ENCODE data around the gene BICD1.

Gene BICD1

GRCh38 chr12:32240162-32240561, 133.5 kb downstream of the BICD1 start:
- H3K27me3 ChIP-seq (ENCODE audit: insufficient read depth, poor library complexity, severe bottlenecking) = no peaks in the 10 kb centered on the region
- no peak overlapping the region for H3K27ac ChIP-seq (replicated peaks)
- no peak for TF ChIP-seq POLR2AphosphoS5 (IDR thresholded peaks at IDR 0.05; ENCODE audit: low read depth)
- no peak for TF ChIP-seq GABPA (IDR thresholded peaks at IDR 0.05; ENCODE audit: low read depth)
- no peak for TF ChIP-seq SPI1 (IDR thresholded peaks at IDR 0.05; ENCODE audit: borderline replicate concordance, low read depth)
- no peak for DNase-seq (ENCODE audit: low read depth in 1 of 2, low spot score in 1 of 2)
- H3K4me3 ChIP-seq (replicated peaks; ENCODE audit: insufficient read depth, low read length) = no peak overlapping the region

DNA sequence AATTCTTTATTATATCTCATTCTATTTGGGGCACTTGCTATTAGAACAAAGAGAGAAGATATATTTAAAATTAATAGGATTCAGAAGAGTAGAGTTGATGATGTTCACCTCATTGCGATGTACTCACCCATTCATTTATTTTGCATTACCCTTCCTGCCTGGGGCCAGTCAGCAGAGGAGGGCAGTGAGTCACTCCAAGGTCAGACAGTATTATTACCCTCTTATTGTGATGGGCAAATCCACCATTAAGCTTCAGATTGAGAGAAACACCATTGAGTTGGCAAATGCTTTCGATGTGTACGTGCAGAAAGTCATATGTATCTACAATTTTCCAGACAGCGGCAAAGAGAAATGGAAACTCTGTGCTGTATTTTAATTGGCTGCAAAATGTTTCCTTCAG, 134.2 kb downstream of the BICD1 start:
- no peak for DNase-seq (ENCODE audit: low read depth in 1 of 2, low spot score in 1 of 2)
- no peak overlapping the region for H3K27ac ChIP-seq (replicated peaks)
- TF ChIP-seq, protein P1, sequence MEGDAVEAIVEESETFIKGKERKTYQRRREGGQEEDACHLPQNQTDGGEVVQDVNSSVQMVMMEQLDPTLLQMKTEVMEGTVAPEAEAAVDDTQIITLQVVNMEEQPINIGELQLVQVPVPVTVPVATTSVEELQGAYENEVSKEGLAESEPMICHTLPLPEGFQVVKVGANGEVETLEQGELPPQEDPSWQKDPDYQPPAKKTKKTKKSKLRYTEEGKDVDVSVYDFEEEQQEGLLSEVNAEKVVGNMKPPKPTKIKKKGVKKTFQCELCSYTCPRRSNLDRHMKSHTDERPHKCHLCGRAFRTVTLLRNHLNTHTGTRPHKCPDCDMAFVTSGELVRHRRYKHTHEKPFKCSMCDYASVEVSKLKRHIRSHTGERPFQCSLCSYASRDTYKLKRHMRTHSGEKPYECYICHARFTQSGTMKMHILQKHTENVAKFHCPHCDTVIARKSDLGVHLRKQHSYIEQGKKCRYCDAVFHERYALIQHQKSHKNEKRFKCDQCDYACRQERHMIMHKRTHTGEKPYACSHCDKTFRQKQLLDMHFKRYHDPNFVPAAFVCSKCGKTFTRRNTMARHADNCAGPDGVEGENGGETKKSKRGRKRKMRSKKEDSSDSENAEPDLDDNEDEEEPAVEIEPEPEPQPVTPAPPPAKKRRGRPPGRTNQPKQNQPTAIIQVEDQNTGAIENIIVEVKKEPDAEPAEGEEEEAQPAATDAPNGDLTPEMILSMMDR (IDR thresholded peaks at IDR 0.05; ENCODE audit: insufficient read depth, low read length) = no peak
- TF ChIP-seq, protein P2, sequence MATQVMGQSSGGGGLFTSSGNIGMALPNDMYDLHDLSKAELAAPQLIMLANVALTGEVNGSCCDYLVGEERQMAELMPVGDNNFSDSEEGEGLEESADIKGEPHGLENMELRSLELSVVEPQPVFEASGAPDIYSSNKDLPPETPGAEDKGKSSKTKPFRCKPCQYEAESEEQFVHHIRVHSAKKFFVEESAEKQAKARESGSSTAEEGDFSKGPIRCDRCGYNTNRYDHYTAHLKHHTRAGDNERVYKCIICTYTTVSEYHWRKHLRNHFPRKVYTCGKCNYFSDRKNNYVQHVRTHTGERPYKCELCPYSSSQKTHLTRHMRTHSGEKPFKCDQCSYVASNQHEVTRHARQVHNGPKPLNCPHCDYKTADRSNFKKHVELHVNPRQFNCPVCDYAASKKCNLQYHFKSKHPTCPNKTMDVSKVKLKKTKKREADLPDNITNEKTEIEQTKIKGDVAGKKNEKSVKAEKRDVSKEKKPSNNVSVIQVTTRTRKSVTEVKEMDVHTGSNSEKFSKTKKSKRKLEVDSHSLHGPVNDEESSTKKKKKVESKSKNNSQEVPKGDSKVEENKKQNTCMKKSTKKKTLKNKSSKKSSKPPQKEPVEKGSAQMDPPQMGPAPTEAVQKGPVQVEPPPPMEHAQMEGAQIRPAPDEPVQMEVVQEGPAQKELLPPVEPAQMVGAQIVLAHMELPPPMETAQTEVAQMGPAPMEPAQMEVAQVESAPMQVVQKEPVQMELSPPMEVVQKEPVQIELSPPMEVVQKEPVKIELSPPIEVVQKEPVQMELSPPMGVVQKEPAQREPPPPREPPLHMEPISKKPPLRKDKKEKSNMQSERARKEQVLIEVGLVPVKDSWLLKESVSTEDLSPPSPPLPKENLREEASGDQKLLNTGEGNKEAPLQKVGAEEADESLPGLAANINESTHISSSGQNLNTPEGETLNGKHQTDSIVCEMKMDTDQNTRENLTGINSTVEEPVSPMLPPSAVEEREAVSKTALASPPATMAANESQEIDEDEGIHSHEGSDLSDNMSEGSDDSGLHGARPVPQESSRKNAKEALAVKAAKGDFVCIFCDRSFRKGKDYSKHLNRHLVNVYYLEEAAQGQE (IDR thresholded peaks at IDR 0.05; ENCODE audit: insufficient replicate concordance, low read depth) = no peak
- TF ChIP-seq SPI1 (IDR thresholded peaks at IDR 0.05; ENCODE audit: borderline replicate concordance, low read depth) (no peak), GABPA (IDR thresholded peaks at IDR 0.05; ENCODE audit: low read depth) (no peak), POLR2AphosphoS5 (IDR thresholded peaks at IDR 0.05; ENCODE audit: low read depth) (no peak)
- no peaks in the 10 kb centered on the region for H3K27me3 ChIP-seq (ENCODE audit: insufficient read depth, poor library complexity, severe bottlenecking)
- H3K4me3 ChIP-seq (replicated peaks; ENCODE audit: insufficient read depth, low read length) = no peak overlapping the region

GRCh38 chr12:32242641-32243040, 136.0 kb downstream of the BICD1 start:
- no peak for DNase-seq (ENCODE audit: low read depth in 1 of 2, low spot score in 1 of 2)
- H3K27me3 ChIP-seq (ENCODE audit: insufficient read depth, poor library complexity, severe bottlenecking) = no peaks in the 10 kb centered on the region
- TF ChIP-seq GABPA (IDR thresholded peaks at IDR 0.05; ENCODE audit: low read depth) (no peak), POLR2AphosphoS5 (IDR thresholded peaks at IDR 0.05; ENCODE audit: low read depth) (no peak), SPI1 (IDR thresholded peaks at IDR 0.05; ENCODE audit: borderline replicate concordance, low read depth) (no peak)
- TF ChIP-seq, protein P2 (IDR thresholded peaks at IDR 0.05; ENCODE audit: insufficient replicate concordance, low read depth) = no peak
- TF ChIP-seq, protein P1 (IDR thresholded peaks at IDR 0.05; ENCODE audit: insufficient read depth, low read length) = no peak

DNA sequence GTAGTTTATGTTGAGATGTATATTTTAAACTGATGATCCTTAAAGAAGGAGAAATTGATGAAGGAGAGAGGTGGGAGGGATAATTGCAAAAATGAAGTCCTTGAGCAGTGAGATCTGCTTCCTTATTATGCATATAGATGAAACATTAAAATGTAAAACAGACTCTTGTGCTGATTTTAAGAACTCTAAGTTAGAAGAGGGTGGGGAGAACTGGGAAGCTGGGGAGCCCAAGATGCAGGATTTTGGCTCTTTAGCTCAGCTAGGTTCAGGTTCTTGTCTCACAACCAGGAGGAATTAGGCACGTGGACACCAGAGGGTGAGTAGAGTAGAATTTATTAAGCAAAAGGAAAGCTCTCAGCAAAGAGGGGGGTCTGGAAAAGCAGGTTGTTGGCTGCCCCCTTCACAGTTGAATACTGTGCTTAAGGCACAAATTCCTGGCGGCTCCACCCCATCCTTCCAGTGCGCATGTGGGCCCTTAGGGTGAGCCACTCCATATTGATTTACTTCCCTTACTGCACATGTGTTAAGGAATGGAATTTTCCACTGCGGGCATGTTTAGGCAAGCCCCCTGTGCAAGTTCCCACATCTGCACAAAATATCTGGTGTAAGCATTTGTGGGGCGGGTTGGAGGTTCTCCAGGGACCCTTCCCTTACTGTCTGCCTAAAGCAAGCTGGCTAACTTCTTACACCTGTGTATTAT, 141.9 kb downstream of the BICD1 start:
- H3K4me3 ChIP-seq (replicated peaks; ENCODE audit: insufficient read depth, low read length) = no peak overlapping the region
- no peak overlapping the region for H3K27ac ChIP-seq (replicated peaks)
- no peaks in the 10 kb centered on the region for H3K27me3 ChIP-seq (ENCODE audit: insufficient read depth, poor library complexity, severe bottlenecking)
- TF ChIP-seq POLR2AphosphoS5 (IDR thresholded peaks at IDR 0.05; ENCODE audit: low read depth) (no peak), SPI1 (IDR thresholded peaks at IDR 0.05; ENCODE audit: borderline replicate concordance, low read depth) (no peak), GABPA (IDR thresholded peaks at IDR 0.05; ENCODE audit: low read depth) (no peak)
- TF ChIP-seq, protein P1 (IDR thresholded peaks at IDR 0.05; ENCODE audit: insufficient read depth, low read length) = no peak
- TF ChIP-seq, protein P2 (IDR thresholded peaks at IDR 0.05; ENCODE audit: insufficient replicate concordance, low read depth) = no peak
- DNase-seq (ENCODE audit: low read depth in 1 of 2, low spot score in 1 of 2) = no peak

More at GRCh38 chr12:32242641-32243040, 136.0 kb downstream of the BICD1 start:
- Histone ChIP-seq H3K4me3 (replicated peaks; ENCODE audit: insufficient read depth, low read length) (no peak overlapping the region), H3K27ac (replicated peaks) (no peak overlapping the region)

All from HL-60 (cell line).